Neuron (in vitro differentiated cells): ENCODE data around the gene ATP7A.
"Not testable (repeated sequence)": the region's sequence is repeated elsewhere in the genome, so short reads cannot be mapped to it uniquely, and the experiment has no call there.

Experiments
- H2AFZ ChIP-seq: one replicate; pipeline ENCODE4 v1.6.1; 2013; ENCODE audit warnings: low read depth, mild to moderate bottlenecking, inconsistent platforms, low read length, moderate library complexity
- H3K27me3 ChIP-seq: one replicate; pipeline ENCODE4 v1.6.1; 2013; ENCODE audit warnings: low read length; ENCODE audit not compliant: insufficient read depth
- H3K36me3 ChIP-seq: one replicate; pipeline ENCODE4 v1.6.1; 2013; ENCODE audit warnings: low read length; ENCODE audit not compliant: insufficient read depth
- H3K4me1 ChIP-seq: one replicate; pipeline ENCODE4 v1.6.1; 2013; ENCODE audit warnings: low read length; ENCODE audit not compliant: insufficient read depth
- H3K4me3 ChIP-seq: 2 replicates; pipeline ENCODE4 v1.5.1; 2013; ENCODE audit warnings: mild to moderate bottlenecking, low read length, moderate library complexity
- H3K9me3 ChIP-seq: one replicate; pipeline ENCODE4 v1.6.1; 2013; ENCODE audit warnings: low read length

The ATP7A gene

DNA sequence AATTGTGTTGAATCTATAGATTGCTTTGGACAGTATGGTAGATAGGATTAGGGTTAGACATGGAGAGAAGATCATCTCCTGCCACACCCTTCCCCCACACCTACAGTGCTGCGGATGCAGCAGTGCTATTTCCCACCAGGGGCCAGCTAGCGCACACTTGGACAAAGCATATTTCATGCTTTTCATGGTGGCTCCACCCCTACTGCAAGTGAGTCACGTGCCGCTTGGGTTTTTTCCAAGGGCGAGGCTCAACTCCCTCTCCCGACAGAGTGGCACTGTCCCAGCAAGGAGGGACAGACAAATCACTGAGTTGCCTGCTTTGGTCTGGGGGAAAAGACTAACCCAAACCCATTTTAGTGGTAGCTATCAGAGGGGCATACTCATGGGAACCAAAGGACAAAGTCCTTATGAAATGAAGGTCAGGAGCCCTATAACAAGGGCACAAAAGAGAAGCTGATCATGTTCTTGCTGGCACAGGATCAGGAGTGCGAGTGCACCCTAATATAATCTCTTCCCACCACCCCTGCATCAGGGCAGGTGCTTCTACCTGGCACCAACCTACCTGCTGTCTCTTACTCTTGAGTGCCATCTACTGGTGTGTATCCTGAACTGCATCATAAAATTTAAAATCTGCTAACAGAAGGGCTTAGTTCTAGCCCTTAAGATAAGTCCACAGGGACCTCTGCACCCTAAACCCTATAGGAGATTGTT lies 114.0 kb downstream of the ATP7A start:
- no peaks in the 10 kb centered on the region for H3K36me3 ChIP-seq
- H3K9me3 ChIP-seq, result no peaks in the 10 kb centered on the region
- H3K4me1 ChIP-seq, result no peaks in the 10 kb centered on the region
- H3K4me3 ChIP-seq, result no peak overlapping the region
- H2AFZ ChIP-seq, result no peak overlapping the region
- no peaks in the 10 kb centered on the region for H3K27me3 ChIP-seq

DNA sequence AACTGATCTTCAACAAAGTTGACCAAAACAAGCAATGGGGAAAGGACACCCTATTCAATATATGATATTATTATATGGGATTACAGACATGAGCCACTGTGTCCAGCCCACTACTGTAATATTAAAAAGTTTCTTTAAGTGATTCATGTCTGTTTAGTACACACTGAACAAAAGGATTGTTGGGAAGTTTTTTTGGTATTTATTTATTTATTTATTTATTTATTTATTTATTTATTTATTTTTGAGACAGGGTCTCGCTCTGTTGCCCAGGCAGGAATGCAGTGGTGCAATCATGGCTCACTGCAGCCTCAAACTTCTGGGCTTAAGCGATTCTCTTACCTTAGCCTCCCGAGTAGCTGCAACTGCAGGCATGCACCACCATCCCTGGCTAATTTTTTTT lies 117.3 kb downstream of the ATP7A start:
- H3K27me3 ChIP-seq, result no peaks in the 10 kb centered on the region
- no peak overlapping the region for H2AFZ ChIP-seq
- no peaks in the 10 kb centered on the region for H3K36me3 ChIP-seq
- H3K4me1 ChIP-seq, result no peaks in the 10 kb centered on the region
- H3K4me3 ChIP-seq, result no peak overlapping the region
- H3K9me3 ChIP-seq, result no peaks in the 10 kb centered on the region

DNA sequence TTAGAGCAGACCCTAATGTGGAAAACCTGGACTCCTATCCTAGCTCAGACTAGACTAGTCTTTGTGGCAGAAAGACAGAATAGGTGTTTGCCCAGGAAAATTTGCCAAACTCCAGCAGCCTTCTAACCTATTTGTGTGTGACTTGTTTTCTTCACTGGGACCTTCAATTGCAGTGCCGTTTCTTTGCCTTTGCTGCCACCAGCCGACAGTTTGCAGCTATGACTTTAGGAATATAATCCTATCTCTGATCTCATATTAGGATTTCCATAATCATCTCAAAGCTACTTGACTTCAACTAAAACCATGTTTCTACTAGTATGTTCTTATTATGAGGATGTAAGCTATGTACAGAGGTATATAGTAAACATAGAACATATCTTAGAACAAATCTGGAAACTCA lies 119.2 kb downstream of the ATP7A start:
- Histone ChIP-seq H3K9me3 (no peaks in the 10 kb centered on the region), H3K4me3 (no peak overlapping the region), H2AFZ (no peak overlapping the region), H3K4me1 (no peaks in the 10 kb centered on the region), H3K36me3 (no peaks in the 10 kb centered on the region), H3K27me3 (no peaks in the 10 kb centered on the region)

DNA sequence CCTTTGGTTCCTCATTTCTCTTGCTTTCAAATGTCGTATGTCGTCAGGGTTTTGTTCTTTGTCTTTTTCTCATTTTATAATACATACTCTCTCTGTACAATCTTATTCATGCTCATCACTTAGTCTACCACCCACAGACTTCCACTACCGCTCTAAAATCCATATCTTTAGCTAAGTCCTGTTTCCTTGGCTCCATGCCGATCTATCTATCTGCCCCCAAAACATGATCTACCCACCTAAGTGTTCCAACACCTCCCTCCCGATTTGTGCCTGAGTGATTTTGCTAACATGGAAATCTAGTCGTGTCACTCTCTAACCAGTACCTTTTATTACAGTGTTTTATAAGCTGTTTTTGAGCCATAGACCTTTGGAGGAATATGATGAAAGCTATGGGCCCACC lies 124.6 kb downstream of the ATP7A start:
- Histone ChIP-seq H3K4me3 (no peak overlapping the region), H3K27me3 (no peaks in the 10 kb centered on the region), H3K36me3 (no peaks in the 10 kb centered on the region), H2AFZ (no peak overlapping the region), H3K9me3 (no peaks in the 10 kb centered on the region), H3K4me1 (no peaks in the 10 kb centered on the region)

DNA sequence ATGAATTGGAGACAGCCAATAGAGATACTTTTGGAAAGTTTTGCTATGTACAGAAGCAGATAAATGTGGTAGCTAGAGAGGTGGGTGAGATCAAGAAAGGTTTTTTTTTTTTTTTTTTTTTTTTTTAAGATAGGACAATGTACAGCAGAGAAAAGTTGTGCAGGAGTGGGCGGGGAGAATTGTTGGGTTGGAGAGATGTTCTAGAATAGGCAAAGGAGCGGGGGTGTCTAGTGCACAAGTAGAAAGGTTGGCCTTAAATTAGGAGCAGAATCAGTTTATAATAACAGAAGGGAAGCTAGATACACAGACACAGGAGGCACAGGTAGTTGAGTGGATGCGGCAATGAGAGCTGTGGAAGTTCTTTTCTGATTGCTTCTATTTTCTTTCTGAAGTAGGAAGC lies 127.4 kb downstream of the ATP7A start:
- H2AFZ ChIP-seq, result no peak overlapping the region

DNA sequence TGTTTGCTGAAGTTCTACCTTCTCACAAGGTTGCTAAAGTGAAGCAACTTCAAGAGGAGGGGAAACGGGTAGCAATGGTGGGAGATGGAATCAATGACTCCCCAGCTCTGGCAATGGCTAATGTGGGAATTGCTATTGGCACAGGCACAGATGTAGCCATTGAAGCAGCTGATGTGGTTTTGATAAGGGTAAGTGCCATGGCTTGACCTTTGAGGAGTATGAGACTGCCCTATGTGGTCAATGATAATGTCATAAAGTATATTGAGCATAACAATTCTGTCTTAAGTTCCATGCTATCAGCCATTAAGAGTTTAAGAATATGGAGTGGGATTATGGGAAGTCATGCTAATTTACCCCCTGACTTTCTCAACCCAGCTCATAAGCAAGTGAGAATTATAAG lies 132.1 kb downstream of the ATP7A start:
- no peaks in the 10 kb centered on the region for H3K27me3 ChIP-seq
- no peak overlapping the region for H2AFZ ChIP-seq
- H3K4me1 ChIP-seq, result no peaks in the 10 kb centered on the region
- H3K36me3 ChIP-seq, result no peaks in the 10 kb centered on the region
- H3K9me3 ChIP-seq, result no peaks in the 10 kb centered on the region
- no peak overlapping the region for H3K4me3 ChIP-seq

More for the DNA sequence above, 127.4 kb downstream of the ATP7A start:
- Histone ChIP-seq H3K36me3 (no peaks in the 10 kb centered on the region), H3K9me3 (no peaks in the 10 kb centered on the region), H3K27me3 (no peaks in the 10 kb centered on the region), H3K4me1 (no peaks in the 10 kb centered on the region), H3K4me3 (no peak overlapping the region)

DNA sequence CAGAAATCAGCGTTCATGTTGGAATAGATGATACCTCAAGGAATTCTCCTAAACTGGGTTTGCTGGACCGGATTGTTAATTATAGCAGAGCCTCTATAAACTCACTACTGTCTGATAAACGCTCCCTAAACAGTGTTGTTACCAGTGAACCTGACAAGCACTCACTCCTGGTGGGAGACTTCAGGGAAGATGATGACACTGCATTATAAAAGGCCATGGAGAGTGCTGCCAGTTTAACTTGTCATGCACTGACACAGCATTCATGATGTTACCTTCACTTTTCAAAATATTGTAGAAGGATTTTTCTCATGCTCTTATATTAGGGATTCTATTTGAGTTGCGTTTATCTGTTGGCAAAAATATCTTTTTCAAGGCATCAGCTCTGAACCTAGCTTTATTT lies 135.9 kb downstream of the ATP7A start:
- Histone ChIP-seq H3K4me3 (no peak overlapping the region), H3K36me3 (no peaks in the 10 kb centered on the region), H3K27me3 (no peaks in the 10 kb centered on the region), H3K4me1 (no peaks in the 10 kb centered on the region), H3K9me3 (no peaks in the 10 kb centered on the region), H2AFZ (no peak overlapping the region)

DNA sequence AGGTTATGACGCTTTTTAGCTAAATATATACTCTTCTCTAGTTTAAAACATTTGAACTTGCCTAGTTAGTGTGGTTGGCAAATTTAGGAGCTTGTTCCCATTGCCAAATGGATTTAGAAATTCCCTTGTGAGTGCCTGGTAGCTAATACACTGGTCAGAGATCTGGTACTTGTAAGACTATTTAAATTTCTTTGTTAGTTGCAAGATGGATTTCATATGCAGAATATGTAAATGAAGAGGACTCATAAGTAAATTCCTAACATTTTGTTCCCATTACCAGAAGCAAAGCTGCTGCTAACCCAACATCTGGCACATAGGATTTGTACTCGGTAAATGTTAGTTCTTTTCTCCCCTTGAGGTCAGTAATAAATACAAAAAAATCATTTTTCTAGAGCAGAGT lies 137.6 kb downstream of the ATP7A start:
- H3K9me3 ChIP-seq, result no peaks in the 10 kb centered on the region
- no peak overlapping the region for H3K4me3 ChIP-seq
- H3K36me3 ChIP-seq, result no peaks in the 10 kb centered on the region
- no peak overlapping the region for H2AFZ ChIP-seq
- no peaks in the 10 kb centered on the region for H3K27me3 ChIP-seq
- H3K4me1 ChIP-seq, result no peaks in the 10 kb centered on the region

DNA sequence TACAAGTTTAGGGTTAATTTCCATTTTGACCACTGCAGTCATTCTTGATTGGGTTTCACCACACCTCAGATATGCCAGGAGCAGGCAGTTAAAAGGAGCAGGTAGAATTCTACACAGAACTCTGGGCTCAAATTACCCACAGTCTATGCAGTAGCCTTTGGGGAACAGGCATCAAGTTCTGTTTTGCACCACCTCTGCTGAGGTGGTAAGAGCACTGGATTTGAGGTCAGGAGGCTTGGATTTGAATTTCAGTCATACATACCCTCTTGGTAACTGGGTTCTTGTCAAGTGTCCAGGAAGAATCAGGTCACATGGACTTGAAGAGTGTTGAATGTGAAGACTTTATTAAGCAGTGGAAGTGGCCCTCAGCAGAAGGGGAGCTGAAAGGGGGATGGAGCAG lies 153.2 kb downstream of the ATP7A start:
- H3K4me1 ChIP-seq, result no peaks in the 10 kb centered on the region
- no peak overlapping the region for H3K4me3 ChIP-seq
- H3K27me3 ChIP-seq, result no peaks in the 10 kb centered on the region
- H3K36me3 ChIP-seq, result no peaks in the 10 kb centered on the region
- no peaks in the 10 kb centered on the region for H3K9me3 ChIP-seq
- H2AFZ ChIP-seq, result no peak overlapping the region

DNA sequence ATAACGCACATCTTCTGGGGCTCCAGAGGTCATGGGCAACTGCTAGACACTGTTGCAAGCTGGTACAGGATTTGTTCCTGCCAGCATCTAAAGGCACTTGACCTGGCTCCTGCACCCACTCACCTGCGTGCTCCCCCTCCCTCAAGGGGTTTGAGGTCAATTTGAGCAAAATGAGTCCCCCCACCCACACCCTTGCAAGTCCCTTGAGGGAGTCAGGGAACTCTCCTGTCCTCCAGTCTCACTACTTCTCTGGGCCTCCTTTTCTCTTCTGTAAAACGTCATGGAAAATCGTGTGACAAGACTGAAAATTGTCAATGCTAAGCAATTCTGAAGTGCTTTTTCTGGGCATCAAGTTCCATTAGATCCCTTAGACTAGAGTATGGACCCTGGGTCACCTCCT lies 153.7 kb downstream of the ATP7A start:
- H3K36me3 ChIP-seq, result no peaks in the 10 kb centered on the region
- no peak overlapping the region for H2AFZ ChIP-seq

DNA sequence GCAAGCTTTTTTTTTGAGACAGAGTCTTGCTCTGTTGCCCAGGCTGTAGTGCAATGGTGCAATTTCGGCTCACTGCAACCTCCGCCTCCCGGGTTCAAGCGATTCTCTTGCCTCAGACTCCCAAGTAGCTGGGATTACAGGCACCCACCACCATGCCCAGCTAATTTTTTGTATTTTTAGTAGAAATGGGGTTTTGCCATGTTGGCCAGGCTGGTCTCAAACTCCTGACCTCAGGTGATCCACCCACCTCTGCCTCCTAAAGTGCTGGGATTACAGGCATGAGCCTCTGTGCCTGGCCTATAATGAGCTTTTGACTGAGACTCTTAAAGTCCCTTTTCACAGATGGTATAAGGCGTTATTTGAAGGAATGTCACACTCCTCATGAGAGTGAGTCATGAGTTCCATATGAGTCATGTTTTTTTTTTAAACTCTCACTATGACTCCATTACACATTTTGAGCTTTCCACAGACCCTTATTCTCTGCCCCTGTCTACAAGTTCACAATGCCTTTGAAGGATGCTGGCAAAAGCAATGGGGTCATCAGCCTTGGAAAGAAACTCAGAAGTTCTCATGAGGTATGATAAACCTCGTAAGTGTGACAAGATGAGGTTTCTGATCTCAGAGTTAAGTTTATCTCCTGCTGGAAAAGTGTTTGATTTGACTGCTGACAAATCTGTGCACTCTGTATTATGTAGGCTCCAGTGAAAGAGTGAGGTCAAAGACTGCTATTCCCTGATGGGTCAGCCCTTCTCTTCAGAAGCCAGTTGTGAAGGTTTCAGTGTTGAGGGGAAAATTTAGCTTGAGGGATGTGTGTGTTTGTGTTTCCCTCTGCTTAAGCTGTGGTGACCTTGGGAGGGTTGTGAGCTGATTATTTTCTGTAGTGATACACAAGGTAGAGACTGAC lies 154.5 kb downstream of the ATP7A start:
- H2AFZ ChIP-seq, H3K36me3 ChIP-seq, H3K27me3 ChIP-seq: not testable (repeated sequence)

More for the DNA sequence above, 153.7 kb downstream of the ATP7A start:
- H3K9me3 ChIP-seq, result no peaks in the 10 kb centered on the region
- H3K4me1 ChIP-seq, result no peaks in the 10 kb centered on the region
- no peak overlapping the region for H3K4me3 ChIP-seq
- H3K27me3 ChIP-seq, result no peaks in the 10 kb centered on the region

DNA sequence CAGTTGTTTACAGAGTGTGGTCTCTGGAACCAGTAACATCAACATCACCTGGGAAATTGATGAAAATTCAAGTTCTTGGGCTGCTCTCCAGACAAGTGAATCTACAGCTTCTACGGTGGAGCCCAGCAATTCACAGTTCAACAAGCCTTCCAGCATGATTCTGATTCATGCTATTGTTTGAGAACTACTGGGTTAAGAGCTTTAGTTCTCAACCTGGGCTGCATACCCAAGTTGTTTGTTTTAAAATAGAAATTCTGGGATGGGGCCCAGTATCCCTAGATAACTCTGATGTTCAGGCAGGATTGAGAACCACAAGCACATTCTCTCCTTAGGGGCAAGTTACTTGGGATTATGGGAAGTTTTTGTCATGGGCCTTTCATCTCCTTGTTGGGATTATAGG lies 155.6 kb downstream of the ATP7A start:
- H3K36me3 ChIP-seq, result no peaks in the 10 kb centered on the region
- H3K9me3 ChIP-seq, result no peaks in the 10 kb centered on the region
- H3K4me3 ChIP-seq, result no peak overlapping the region
- no peaks in the 10 kb centered on the region for H3K4me1 ChIP-seq
- no peaks in the 10 kb centered on the region for H3K27me3 ChIP-seq
- no peak overlapping the region for H2AFZ ChIP-seq

More for the DNA sequence above, 154.5 kb downstream of the ATP7A start:
- not testable (repeated sequence) for H3K9me3 ChIP-seq, H3K4me3 ChIP-seq, H3K4me1 ChIP-seq

DNA sequence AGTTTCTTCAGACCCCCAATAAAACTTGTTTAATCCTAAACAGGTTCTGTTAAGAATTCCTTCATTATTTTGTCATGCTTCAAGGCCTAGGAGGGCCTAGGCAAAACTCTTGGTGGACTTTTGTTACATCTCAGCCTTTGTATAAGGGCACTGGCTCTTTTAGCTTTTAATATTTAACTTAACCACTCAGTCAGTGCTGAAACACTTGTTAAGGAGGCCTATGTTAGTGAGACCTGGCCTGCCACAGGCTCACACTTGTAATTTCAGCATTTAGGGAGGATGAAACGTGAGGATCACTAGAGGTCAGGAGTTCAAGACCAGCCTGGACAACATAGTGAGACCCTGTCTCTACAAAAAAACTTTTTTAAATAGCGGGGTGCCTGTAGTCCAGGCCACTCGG lies 160.8 kb downstream of the ATP7A start:
- no peaks in the 10 kb centered on the region for H3K36me3 ChIP-seq
- no peak overlapping the region for H3K4me3 ChIP-seq
- H3K27me3 ChIP-seq, result no peaks in the 10 kb centered on the region
- H2AFZ ChIP-seq, result no peak overlapping the region
- H3K9me3 ChIP-seq, result no peaks in the 10 kb centered on the region
- no peaks in the 10 kb centered on the region for H3K4me1 ChIP-seq
